Pancreas (tissue), 10 donors: ENCODE data around the gene OBSCN. TPM values are rescaled to one million over a fixed set of nuclear protein-coding genes. Genes with fewer than 3 reads are reported as not detected.

Source experiments
- ATAC-seq, 4 donors: fragments of 200-7000 bp; cut with Tn5 transposase; one replicate each; pipeline versions ENCODE4 v1.8.0 to v1.9.1; 2020; ENCODE audit warnings: mild to moderate bottlenecking in 4 of 4, moderate library complexity in 4 of 4
- DNase-seq, 6 donors: peaks; one replicate each; pipeline ENCODE4 v3.0.0-alpha.2; 2020
- FAIRE-seq: peaks from 2 replicates; lab custom pipeline; 2012; peaks lifted over from hg19 to GRCh38; lab: Jason Lieb, UNC
- H3K27ac ChIP-seq, 4 donors: fragments of 200-600 bp; sonication (generic); 1 replicate in 3 of 4; 2 replicates in 1 of 4; pipeline versions ENCODE4 v1.5.0 to v1.8.0; 2020
- H3K27me3 ChIP-seq, 4 donors: fragments of 200-600 bp; one replicate each; pipeline ENCODE4 v1.8.0; 2021
- H3K36me3 ChIP-seq, 3 donors: fragments of 200-600 bp; sonication (generic) in 1 of 3; one replicate each; pipeline versions ENCODE4 v1.5.0 to v1.8.0; 2020 to 2021
- H3K4me1 ChIP-seq, 3 donors: fragments of 200-600 bp; one replicate each; pipeline ENCODE4 v1.8.0; 2021
- H3K4me3 ChIP-seq, 4 donors: fragments of 200-600 bp; sonication (generic) in 2 of 4; one replicate each; pipeline versions ENCODE4 v1.5.0 to v1.8.0; 2020 to 2021
- H3K9me3 ChIP-seq, 4 donors: fragments of 200-600 bp; one replicate each; pipeline ENCODE4 v1.8.0; 2021
- CTCF ChIP-seq, 4 donors: fragments of 200-600 bp; sonication (generic) in 3 of 4; IDR thresholded peaks; one replicate each; pipeline versions ENCODE4 v1.5.0 to v1.8.0; 2021; ENCODE audit warnings: antibody characterized with exemption in 4 of 4
- WGBS, 2 donors: extraction: QIAGEN DNeasy Blood & Tissue Kit; methylation state at CpG; one replicate each; pipeline ENCODE4 v1.1.7; 2013; 5-methylcytosine and 5-hydroxymethylcytosine counted together
- intact Hi-C, 3 donors: fragments of 100-400 bp; cut with DNase I; formaldehyde crosslinking; loops; one replicate each; pipeline versions ENCODE4 v1.11.1 to v1.14.2; 2022
- polyA plus RNA-seq, 2 donors: library from polyadenylated mRNA; stranded (reverse); fragments of 200-250 nt; gene quantifications; one replicate each; pipeline ENCODE4 v1.2.3, GENCODE V29; 2013
- total RNA-seq, 6 donors: library from RNA; stranded (reverse); fragmentation: NEBNext Ultra II Directional in 4 of 6; extraction: Animal tissue kit (Norgen Biotek cat#: 25700) in 4 of 6; gene quantifications; one replicate each; pipeline versions ENCODE4 v1.2.1 to v1.2.4, GENCODE V29; 2021 to 2023
- donor health status: healthy with polysubstance abuse.
- donor health status: DM: no; HTN: no; CAD: no; lungs with moderate emphysema.
- donor health status: DM: no; HTN: no; CAD: no.
- donor health status: control.
- donor health status: control.
- donor health status: Bipolar disorder and iron deficiency.
- donor health status: DM: yes; HTN: yes; CAD: no.
- donor health status: DM: no; HTN: no; CAD: no.
- donor health status: DM: no; HTN: no; CAD: no.
- donor health status: DM: yes; HTN: yes; CAD: no.

OBSCN gene
- total and polyA plus RNA-seq, 8 donors = 7.9 to 61.4 (median 11.3) TPM

DNA sequence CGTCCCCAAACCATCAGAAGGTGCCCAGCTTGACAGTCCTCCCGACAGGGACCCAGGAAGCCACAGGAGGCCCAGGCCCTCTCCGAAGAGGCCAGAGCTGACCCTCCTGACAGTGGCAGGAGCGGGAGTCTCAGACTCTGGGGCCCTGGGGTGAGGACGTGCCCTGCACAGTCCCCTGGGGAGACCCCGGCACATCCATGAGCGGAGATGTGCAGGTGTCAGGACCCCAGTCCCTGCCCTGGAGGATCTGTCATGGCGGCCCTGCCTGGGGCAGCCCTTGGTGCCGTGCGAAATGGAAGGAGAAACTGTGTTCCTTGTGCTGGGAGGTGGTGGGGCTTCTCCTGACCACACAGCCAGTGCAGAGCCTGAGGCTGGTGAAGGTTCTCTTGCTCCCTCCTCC, 55.8 kb downstream of the OBSCN start:
- FAIRE-seq (no peak), ATAC-seq (no peak), DNase-seq (peak in 1 of 6 donors; percentile 48)
- no peaks in the 10 kb centered on the region for H3K36me3 ChIP-seq
- H3K4me3 ChIP-seq = no peak overlapping the region
- intact Hi-C loops = no loop called here
- no peak overlapping the region for H3K27ac ChIP-seq
- 91 to 95% methylated on average over 10 of the region's 10 CpGs for WGBS, 2 donors
- H3K4me1 ChIP-seq = no peaks in the 10 kb centered on the region
- H3K27me3 ChIP-seq = no peaks in the 10 kb centered on the region
- H3K9me3 ChIP-seq = no peaks in the 10 kb centered on the region
- no peak for TF ChIP-seq CTCF (IDR thresholded peaks at IDR 0.05)

DNA sequence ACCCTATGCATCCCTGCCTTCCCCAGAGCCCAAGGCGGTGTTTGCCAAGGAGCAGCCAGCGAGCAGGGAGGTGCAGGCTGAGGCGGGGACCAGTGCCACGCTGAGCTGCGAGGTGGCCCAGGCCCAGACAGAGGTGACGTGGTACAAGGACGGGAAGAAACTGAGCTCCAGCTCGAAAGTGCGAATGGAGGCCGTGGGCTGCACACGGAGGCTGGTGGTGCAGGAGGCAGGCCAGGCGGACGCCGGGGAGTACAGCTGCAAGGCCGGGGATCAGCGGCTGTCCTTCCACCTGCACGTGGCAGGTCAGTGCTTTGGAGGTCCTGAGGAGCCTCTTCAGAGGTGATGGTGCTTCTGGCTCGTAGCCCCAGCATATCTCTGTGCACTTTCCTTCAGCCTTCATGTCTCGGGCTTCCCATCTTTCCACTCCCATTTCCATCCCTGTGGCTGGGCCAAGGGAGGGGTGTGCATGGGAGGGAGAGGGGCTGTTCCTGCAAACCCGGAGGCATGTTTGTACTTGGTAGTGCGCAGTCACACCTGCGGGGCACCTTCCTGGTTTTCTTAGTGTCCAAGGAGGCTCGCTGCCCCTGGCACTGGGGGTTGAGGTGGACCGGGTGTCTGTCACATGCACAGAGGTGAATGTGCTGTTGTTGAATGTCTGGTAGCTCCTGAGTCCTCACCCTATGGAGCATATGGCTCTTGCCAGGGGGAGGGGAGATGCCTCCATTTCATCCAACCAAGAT, 56.4 kb downstream of the OBSCN start:
- ATAC-seq = no peak
- DNase-seq = peak in 1 of 6 donors; percentile 36
- H3K27me3 ChIP-seq = no peaks in the 10 kb centered on the region
- no peak overlapping the region for H3K27ac ChIP-seq
- TF ChIP-seq CTCF (IDR thresholded peaks at IDR 0.05) = no peak
- H3K36me3 ChIP-seq = no peaks in the 10 kb centered on the region
- intact Hi-C loops = no loop called here
- 88 to 93% methylated on average over 24 of the region's 24 CpGs for WGBS, 2 donors
- no peak for FAIRE-seq
- H3K4me1 ChIP-seq = no peaks in the 10 kb centered on the region
- H3K4me3 ChIP-seq = no peak overlapping the region
- H3K9me3 ChIP-seq = no peaks in the 10 kb centered on the region

DNA sequence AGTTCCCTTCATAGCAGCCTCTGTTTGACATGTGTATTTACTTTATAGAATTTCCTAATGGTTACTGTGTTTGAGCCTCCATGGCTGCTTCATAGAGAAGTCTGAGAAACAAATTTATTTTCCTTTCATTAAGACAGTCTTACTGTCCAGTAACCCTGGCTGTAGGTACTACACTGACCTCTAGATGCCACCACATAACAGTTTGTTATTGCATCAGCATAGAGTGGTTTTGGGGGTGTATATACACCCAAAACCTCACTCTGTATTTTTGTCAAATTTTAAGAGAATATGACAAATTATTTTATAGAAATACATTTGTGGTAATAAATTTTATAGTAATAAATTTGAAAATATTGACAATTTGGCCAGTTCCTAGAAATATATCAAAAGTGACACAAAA, 57.3 kb downstream of the OBSCN start:
- no peak overlapping the region for H3K27ac ChIP-seq
- no peak for TF ChIP-seq CTCF (IDR thresholded peaks at IDR 0.05)
- intact Hi-C loops = no loop called here
- no peaks in the 10 kb centered on the region for H3K27me3 ChIP-seq
- ATAC-seq = no peak
- H3K4me3 ChIP-seq = no peak overlapping the region
- no peaks in the 10 kb centered on the region for H3K36me3 ChIP-seq
- H3K9me3 ChIP-seq = no peaks in the 10 kb centered on the region
- no peaks in the 10 kb centered on the region for H3K4me1 ChIP-seq
- FAIRE-seq = no peak
- DNase-seq = no peak

GRCh38 chr1:228267962-228268880, 60.4 kb downstream of the OBSCN start:
- intact Hi-C loops = no loop called here
- FAIRE-seq = no peak
- no peak overlapping the region for H3K27ac ChIP-seq
- no peaks in the 10 kb centered on the region for H3K4me1 ChIP-seq
- DNase-seq = peak in 1 of 6 donors; percentile 39
- WGBS, 2 donors = 90 to 94% methylated on average over 22 of the region's 22 CpGs
- TF ChIP-seq CTCF (IDR thresholded peaks at IDR 0.05) = no peak
- no peaks in the 10 kb centered on the region for H3K9me3 ChIP-seq
- no peaks in the 10 kb centered on the region for H3K27me3 ChIP-seq
- no peak overlapping the region for H3K4me3 ChIP-seq
- H3K36me3 ChIP-seq = no peaks in the 10 kb centered on the region
- no peak for ATAC-seq
